GM18511 (cell line): ENCODE data around the gene FAM181A.

Experiments
- ATAC-seq: cut with Tn5 transposase; IDR thresholded peaks from one replicate; pipeline ENCODE4 v1.9.1; 2021; ENCODE audit warnings: mild to moderate bottlenecking, moderate library complexity; ENCODE audit not compliant: unreplicated experiment

The FAM181A gene

DNA sequence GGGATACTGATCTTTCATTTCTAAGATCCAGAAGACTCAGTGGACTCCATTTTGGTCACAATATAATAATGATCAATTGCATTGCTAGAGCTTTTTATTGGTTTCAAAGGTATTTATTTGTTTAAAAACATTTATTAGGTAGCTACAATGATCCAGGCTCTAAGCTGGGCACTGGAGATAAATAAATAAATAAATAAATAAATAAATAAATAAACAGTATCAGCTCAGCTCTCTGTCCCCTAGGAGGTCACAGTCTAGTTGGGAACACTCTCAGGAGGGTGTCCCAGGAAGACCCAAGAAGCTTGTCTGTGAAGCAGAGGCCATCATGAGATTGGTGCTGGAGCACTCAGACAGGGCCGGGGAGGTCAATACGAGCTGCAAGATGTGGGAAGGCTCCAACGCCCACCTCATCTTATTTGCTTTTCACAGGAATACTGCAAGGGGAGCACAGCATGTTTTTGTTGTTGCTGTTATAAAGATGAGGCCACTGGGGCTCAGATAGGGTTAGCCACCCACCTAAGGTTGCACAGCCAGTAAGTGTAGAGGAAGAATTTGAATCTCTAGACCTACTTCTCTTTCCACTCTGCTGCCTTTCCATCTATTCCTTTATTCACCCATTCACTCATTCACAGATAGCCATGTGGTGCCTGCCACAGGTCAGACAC is 33.8 kb downstream of the FAM181A start:
- ATAC-seq = no peak

DNA sequence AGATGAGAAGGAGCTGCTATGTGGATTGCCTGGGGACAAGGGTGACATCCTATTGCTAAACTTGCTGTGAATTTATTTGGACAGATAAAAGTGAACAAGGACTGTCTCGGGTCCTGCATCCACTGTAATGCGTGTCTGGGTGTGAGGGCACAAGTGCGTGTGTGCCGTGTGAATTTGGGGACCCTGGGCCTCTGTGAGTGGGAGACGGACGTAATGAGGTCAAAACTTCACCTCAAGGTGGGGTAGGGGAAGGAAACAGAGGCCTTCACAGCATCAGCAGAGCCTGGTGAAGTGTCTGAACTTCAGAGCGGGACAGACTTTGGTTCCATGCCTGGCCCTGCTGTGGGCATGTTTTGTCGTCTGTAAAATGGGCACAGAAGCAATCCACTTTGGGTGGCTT is 34.5 kb downstream of the FAM181A start:
- no peak for ATAC-seq

DNA sequence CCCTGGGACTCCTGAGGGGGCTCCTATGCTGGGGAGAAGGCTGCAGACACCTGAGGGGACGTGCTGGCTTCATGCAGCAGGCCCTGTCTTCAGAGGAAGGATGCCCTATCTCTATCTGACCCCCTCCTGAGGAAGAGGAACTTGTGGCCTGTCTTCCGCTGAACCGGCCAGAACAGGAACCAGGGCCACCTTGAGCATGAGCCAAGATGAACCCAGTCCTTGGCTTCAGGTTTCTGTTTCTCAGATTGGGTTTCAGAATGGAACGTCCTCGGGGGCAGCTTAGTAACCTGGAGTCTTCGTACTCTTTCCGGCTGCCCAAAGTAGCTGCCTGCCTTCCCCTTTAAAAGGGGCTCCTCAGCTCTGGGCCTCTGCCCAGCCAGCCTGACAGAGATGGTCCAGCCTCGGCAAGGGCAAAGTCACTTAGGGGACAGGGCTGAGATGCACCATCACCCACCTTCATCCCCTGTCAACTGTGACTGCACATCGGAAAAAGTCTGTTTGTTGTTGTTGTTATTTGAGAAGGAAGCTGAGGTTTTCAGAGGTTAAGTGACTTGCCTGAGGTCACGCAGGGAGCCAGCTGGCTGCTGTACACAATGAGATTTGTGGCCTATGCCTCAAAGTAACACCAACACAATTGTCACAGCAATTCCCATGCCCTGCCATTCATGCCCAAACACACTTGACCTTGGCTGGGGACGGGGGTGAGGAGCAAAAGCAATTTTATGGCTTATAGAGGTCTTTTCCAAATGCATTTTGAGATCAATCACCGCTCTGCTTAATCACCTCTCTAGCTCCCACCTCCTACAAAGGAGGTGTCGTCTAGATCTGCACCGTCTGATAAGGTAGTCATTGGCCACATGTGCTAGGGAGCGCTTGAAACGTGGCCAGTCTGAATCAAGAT is 35.8 kb downstream of the FAM181A start:
- ATAC-seq = peak; percentile 61

DNA sequence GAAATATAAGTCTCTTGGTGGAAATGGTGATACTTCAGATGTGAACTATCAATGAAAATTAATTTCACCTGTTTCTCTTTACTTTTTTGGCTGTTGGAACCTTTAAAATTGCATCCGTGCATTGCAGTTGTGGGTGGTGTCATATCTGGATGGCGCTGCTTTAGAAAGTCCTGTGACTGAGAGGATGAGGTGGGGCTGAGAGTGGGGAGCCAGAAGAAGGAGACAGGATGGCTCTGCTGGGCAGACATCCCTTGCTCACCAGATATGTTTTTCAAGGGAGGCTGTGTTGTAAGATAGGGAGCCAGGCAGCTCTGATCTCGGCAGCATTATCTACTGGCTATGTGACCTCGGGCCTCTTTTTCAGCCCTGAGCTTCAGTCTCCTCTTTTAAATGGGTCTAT is 36.5 kb downstream of the FAM181A start:
- no peak for ATAC-seq

DNA sequence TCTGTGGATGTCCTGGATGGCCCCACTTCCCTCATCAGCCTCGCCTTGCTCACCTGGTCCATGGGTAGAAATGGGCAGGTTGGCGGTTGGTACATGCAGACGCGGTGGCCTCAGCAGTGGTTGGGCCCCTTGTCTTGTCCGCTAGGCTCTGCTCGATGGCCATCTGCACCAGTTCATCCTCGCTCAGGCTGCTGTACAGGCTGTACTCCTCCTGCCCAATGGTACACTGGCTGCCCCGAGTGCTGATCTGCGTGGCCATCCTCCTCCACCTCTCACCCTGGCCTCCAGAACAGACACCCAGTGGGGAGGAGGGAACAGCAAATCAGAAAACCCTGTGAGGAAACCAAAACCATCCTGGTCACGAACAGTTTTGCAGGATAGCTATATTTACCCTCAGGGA is 37.1 kb downstream of the FAM181A start:
- no peak for ATAC-seq

DNA sequence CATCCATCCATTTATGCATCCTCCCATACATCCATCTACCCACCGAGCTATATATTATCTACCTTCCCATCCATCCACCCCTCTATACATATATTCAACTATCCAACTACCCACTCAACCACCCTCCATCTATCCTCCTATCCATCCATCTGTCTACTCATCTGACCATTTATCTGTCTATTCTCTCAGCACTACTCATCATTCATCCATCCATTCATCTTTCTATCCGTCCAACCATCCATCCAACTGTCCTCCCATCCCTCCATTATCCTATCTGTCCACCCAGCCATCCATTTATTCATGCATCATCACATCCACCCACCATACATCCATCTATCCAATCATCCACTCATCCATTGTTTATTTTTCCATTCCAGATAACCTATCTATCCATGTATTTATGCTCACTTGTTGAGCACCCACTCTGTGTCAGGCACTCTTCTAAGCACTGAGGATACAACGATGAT is 37.7 kb downstream of the FAM181A start:
- no peak for ATAC-seq

DNA sequence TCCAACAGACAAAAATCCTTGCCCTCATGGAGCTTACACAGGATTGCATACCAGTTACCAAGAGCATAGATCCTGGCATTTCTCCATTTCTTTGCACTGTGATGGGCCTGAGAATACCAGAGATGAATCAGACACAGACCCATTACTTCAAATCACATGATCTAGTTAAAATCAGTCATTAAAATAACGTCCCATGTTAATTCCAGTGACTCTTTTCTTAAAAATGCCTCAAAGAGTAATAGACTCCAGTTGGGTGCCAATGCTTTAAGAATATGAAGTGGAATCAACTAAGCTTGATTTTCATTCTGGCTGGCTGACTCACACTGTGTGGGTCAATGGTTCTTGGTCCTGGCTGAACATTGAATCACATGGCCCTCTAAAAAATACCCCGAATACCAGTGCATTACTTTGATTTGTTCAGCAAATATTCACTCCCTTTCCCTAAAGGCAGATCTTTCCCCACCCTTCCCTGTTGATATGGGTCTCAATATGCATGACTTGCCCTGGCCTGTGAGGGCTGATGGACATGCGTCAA is 38.2 kb downstream of the FAM181A start:
- no peak for ATAC-seq

DNA sequence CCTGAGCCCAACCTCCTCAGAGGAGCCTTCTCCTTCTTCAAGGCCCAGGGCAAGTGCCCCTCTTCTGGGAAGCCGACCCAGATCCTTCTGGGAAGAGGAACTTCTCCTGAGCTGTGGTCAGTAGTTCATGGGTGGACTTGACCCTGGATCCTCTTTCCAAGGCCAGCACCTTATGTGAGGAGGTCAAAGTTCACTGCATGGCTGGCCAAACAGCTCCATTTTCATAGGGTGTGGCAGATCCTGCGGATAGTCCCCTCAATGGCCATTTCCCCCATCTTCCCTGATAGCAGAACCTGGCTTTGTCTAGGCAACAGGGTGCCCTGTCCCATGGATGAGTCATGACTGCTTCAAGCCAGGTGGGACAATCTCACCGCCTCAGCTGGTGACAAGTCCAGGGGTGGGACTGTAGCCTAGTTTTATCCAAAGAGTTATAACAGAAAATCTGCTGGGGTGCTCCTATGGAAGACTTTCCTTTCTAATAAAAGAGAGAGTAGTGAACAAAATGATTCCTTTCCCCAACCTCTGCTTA is 38.9 kb downstream of the FAM181A start:
- ATAC-seq = no peak

DNA sequence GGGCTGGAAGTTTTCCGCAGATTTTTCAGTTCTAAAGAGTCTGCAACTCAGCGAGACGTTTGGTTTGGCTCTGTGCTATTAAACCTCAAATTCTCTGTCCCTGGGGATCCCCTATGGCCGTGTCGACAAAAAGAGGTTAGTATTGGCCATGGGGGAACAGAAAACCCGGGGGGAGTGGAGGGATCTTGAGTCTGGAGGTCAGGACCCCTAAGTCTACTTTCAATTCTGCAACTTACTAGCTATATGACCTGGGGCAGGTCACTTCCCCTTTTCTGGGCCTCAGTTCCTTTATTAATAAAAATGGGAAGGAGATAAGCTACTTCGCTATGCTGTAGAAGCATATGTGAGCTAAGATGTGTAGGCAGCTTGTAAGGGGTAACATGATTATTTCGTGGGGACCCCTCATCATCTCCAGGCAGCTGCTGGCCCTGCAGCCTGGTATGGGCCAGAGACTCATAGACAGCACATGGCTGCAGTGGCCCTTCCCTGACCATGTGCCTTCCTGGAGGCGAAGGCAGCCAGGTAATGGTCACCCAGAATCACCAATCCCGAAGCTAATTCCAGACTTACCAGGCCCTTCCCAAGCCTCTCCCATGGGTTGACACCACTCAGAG is 40.6 kb downstream of the FAM181A start:
- peak; percentile 47 for ATAC-seq

DNA sequence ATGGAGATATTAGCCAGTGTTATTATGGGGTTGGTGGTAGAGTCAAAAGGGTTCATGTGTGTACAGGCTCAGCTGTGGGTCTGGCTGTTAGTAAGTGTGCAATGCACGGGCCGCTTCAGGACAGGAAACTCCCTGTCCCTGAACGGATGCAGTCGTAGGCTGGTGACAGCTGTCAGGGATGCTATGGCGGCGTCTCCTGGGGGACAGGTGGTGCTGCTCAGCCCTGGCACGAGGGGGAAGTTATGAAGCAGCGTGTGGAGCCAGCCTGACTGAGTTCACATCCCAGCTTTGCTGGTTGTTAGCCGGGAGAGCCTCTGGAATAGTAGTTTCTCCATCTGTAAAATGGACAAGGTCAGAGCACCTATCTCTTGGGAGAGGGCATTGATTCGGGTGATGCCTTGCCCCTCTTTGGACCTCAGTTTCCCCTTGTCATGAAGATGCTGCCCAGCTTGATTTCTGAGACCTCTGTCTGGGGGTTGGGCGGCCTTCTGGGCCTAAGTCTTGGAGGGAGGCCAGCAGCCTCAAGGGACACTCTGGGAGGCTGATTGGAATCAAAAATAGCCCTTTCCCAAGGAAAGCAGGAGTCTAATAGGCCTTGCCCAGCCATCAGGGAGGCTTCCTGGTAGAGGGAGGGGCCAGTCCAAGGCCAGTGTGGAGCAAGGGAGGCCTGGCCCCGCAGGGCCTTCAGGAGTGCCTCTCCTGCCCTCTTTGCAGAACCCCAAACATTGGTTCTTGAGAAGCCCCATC is 42.1 kb downstream of the FAM181A start:
- ATAC-seq = no peak

DNA sequence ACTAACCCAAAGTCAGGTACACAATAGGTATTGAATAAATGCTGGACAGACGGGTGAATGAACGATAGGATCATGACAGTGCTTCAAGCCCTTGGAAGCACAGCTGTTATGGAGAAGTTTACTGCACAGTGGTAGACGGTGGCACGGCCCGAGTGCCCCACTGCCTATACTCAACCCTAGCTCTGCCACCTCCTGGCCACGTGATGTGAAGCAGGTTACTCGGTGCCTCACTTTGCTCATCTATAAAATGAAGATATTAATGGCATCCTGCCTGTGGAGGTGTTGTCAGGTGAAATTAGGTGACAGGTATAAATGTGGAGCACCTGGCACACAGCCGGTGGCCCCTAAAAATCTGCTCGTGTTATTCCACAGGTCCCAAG is 43.4 kb downstream of the FAM181A start:
- peak; percentile 27 for ATAC-seq

DNA sequence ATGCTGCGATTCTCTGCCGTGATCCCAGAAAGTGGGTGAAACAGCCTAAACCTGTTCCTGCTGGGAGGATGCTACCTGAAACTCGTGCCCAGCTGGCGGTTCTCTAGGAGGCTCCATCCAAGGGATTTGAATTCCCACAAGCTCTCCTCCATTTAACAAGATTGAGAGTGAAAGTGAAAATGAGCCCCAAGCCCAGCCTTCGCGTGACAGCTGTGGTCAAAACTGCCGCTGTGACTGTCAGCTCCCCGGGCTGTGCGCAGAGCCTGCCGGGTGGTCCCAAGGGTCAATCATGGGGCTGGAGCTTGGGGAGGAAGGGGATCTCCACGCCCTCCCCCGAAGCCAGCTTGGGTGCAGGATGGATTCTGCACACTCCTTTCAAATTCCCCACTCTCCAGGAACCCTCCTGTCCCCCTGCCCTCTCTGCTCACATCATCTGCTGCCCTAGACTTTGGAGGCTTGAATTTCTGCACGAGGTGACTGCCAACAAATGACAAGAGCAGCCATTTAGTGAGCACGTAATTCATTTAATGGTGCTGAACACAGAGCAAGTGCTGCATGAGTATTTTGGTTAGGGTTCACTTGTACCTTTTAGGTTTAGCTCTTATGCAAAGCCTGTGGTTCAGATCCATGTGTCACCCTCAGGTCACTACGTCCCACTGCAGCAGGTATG is 44.0 kb downstream of the FAM181A start:
- ATAC-seq = peak; percentile 51

DNA sequence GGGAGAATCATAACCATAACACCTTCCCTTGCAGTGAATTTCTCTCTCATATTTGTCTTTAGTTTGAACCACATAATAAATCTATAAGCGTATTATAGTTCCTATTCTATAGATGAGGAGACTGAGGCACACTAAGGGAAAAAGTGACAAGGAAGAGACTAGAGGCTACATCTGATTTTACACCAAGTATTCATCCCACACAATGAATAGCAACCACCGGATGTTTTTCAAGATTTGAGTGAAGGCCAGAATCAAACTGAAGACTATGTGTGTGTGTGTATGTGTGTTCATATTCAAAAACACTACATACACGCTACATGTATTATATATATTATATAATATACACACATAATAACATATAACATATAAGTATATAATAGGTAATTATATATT is 44.5 kb downstream of the FAM181A start:
- no peak for ATAC-seq

DNA sequence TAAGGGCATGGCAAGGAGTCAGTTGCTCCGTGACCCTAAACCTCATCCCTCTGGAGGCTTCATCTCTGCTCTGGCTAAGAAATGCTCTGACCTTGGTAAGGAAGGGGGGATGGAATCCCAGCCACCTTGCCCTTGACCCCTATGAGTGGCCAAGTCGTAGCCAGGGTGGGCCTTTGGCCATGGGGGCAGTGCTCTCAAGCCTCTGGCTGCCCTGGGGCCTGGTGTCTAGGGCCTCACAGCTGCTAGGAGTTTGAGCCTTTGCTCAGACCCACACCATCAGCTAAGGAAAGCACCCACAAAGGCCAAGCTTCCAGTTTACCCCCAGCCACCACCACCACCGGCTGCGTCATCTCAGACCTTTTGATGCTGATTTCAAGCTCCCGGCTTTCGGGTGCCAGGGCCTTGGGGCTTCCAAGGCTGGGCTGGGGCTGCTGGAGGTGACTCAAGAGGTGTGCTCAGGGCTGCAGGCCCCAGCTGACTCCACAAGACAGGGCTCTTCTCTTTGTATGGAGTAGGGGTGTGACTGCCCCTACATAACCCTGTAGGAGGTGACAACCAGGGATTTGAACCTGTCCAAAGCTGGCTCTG is 45.6 kb downstream of the FAM181A start:
- ATAC-seq = no peak

DNA sequence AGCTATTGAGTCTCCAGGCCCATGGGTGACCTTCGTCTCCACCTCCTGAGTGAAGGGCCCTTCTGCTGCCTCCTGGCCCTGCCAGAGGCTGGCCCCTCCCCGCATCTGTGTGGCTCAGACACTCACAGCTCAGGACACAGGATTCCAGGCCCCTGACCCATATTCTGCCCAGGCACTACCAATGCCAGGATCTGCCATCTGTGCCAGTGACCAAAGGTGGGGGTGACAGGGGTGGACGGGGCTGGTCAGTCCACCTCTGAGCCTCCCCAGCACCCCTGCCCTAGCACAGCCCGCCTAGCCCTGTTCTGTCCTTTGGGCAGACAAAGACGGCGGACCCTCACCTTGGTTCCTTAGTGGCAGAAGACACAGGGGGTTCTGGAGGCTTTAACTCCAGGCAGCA is 46.5 kb downstream of the FAM181A start:
- no peak for ATAC-seq

DNA sequence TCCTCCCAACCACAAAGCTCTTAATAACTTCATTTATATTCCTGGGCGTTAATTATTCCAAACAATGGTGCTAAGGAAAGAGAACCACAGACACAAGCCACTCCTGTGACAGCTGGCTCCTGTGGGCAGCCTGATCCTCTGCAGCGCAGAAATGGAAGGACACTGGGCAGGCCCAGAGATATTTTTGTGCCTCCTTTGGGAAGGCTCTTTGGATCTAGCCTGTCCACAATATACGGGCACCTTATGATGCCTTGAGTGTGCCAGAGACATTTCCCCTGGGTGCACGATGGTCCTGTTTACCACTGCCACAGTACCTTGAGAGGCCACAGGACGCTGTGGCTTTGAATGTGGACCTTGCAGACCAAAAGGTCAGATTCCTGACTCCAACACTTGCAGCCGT is 47.2 kb downstream of the FAM181A start:
- no peak for ATAC-seq

DNA sequence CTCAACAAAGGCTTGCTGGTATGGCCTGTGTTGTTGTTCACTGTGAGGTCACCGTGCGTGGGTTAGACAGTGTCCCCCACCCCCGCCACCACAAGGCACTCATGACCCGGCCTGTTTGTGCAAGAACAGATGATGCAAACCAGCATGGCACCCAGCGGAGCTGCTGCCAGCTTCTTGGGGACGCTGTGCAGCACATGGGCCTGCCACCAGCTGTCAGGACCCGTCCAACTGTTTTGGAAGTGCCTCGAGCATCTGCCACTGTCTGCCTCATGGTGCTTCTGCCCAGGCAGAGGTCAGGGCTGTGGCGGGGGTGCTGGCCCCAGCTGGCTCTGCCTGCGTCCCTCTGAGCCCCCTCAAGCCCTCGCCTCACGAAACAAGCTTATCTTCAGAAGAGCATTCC is 47.7 kb downstream of the FAM181A start:
- no peak for ATAC-seq

DNA sequence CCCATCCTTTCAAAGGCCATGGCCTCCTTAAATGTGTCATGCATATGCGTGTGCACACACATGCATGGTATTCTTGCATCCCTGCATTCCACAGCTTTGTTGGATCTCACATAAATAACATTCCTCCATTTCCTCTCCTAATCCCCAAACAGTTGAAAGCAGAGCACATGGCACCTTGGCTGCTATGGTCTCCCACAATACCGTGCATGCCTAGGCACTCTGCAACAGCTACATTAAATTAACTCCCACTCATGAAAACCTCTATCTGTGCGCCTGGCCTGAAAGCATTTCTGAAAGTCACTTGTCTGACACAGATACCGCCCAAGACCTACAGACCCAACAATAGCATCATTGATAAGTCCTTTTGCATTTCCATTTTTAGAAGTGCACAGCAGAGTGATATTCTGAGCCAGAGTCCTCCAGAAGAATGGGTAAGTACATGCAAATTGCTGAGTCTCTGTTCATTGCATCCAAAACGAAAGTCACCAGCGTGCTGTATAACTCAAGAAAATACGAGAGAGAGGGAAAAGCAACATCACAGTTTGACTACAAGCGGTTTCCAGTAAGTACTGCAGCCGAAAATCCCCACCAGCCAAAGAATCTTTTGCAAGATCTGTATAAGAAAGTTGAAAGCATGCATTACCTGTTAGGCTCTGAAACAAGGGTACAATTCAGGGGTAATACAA is 48.8 kb downstream of the FAM181A start:
- ATAC-seq = peak; percentile 63

DNA sequence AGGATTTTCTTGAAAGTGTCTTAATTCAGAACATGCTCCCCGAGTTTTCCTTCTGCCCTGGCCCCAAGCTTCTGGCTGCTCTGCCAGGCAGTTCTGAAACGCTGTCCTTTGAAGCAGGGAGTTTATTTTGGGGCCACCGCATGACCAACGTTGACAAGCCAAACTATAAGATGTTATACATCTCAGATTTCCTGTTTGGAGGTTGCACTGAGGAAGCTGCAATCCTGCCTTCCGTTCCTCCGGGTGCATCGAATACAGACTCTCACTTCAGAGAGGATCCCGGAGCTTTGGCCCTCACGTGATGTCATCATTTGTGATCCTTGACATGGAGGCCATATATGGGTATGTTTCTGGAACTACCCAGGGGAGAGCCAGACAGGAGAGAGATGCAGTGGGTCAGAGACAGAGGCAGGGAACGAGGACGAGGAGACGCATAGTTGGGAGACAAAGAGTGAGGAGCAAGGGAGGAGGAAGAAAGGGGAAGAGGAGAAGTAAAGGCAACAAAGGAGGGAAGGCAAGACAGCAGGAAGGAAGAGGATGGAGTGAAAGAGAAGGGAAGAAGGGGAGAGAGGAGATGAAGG is 49.4 kb downstream of the FAM181A start, which contains the start of gene ASB2:
Gene ASB2 (minus strand): TSS at position 94 of the 581 bp plus-strand sequence. CDS start 12,031 bp downstream, outside the sequence.
- peak; percentile 14 for ATAC-seq
